ENCODE data around the gene PACS2.

PACS2 gene

GRCh38 chr14:105355049-105355575 lies 40.6 kb downstream of the PACS2 start:
- ATAC-seq, result no peak
- TF ChIP-seq ZFP3 (CRISPR knock-in tag; IDR thresholded peaks at IDR 0.05) (no peak), ZFP30 (CRISPR knock-in tag; IDR thresholded peaks at IDR 0.05) (no peak), OSR1 (CRISPR knock-in tag; IDR thresholded peaks at IDR 0.05) (no peak), TCF4 (CRISPR knock-in tag; IDR thresholded peaks at IDR 0.05; ENCODE audit: borderline replicate concordance) (no peak), ZNF8 (CRISPR knock-in tag; IDR thresholded peaks at IDR 0.05) (no peak), CSDC2 (CRISPR knock-in tag; IDR thresholded peaks at IDR 0.05) (no peak)
- TF ChIP-seq, protein P1, sequence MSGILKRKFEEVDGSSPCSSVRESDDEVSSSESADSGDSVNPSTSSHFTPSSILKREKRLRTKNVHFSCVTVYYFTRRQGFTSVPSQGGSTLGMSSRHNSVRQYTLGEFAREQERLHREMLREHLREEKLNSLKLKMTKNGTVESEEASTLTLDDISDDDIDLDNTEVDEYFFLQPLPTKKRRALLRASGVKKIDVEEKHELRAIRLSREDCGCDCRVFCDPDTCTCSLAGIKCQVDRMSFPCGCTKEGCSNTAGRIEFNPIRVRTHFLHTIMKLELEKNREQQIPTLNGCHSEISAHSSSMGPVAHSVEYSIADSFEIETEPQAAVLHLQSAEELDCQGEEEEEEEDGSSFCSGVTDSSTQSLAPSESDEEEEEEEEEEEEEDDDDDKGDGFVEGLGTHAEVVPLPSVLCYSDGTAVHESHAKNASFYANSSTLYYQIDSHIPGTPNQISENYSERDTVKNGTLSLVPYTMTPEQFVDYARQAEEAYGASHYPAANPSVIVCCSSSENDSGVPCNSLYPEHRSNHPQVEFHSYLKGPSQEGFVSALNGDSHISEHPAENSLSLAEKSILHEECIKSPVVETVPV (CRISPR knock-in tag; IDR thresholded peaks at IDR 0.05), result no peak
- TF ChIP-seq, protein P2, sequence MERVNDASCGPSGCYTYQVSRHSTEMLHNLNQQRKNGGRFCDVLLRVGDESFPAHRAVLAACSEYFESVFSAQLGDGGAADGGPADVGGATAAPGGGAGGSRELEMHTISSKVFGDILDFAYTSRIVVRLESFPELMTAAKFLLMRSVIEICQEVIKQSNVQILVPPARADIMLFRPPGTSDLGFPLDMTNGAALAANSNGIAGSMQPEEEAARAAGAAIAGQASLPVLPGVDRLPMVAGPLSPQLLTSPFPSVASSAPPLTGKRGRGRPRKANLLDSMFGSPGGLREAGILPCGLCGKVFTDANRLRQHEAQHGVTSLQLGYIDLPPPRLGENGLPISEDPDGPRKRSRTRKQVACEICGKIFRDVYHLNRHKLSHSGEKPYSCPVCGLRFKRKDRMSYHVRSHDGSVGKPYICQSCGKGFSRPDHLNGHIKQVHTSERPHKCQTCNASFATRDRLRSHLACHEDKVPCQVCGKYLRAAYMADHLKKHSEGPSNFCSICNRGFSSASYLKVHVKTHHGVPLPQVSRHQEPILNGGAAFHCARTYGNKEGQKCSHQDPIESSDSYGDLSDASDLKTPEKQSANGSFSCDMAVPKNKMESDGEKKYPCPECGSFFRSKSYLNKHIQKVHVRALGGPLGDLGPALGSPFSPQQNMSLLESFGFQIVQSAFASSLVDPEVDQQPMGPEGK (CRISPR knock-in tag; IDR thresholded peaks at IDR 0.05; ENCODE audit: borderline replicate concordance), result no peak

DNA sequence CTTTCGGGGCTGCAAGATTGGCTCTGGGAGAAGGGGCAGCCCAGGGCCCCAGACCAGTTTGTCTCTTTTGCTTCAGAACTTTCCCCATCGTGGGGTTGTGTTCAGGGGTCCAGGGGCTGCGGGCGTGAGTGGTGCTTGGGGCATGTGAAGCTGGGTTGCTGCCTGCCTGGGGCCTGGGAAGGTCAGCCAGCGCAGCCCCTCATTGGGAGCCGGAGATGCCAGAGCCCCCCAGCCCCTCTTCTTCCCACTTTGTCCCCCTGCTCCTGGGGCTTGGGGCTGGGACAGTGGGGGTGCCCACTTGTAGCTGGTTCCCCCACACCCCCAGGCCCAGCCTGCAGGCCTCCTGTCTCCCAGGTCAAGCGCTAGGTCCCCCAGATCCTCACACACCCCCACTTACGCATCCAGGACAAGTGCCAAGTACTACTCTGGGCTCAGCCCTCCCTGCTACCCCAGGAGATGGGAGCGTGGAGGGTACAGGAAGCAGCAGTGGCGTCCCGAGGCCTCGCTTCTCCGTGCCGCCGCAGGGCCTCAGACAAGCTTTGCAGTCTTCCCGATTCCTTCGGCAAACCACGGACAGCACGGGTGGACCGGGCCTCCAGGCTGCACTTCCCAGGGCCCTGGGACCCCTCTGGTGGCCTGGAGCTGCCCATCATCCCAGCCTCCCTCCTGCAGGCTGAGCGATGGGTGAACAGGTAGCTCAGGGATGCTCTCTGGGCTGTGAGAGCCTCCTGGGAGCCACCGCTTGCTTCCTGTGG lies 41.5 kb downstream of the PACS2 start:
- ATAC-seq, result no peak
- no peak for TF ChIP-seq ZFP3 (CRISPR knock-in tag; IDR thresholded peaks at IDR 0.05)
- TF ChIP-seq, protein P1 (CRISPR knock-in tag; IDR thresholded peaks at IDR 0.05), result no peak
- TF ChIP-seq POU6F1 (CRISPR knock-in tag; IDR thresholded peaks at IDR 0.05; ENCODE audit: borderline replicate concordance, low read depth), result no peak
- TF ChIP-seq ZNF8 (CRISPR knock-in tag; IDR thresholded peaks at IDR 0.05), result no peak
- no peak for TF ChIP-seq SNAI2 (CRISPR knock-in tag; IDR thresholded peaks at IDR 0.05)
- no peak for TF ChIP-seq CREB5 (CRISPR knock-in tag; IDR thresholded peaks at IDR 0.05; ENCODE audit: low read depth)
- no peak for TF ChIP-seq ZNF565 (CRISPR knock-in tag; conservative IDR thresholded peaks at IDR 0.05; ENCODE audit: low read depth)
- no peak for TF ChIP-seq TCF4 (CRISPR knock-in tag; IDR thresholded peaks at IDR 0.05; ENCODE audit: borderline replicate concordance)
- TF ChIP-seq PPARA (CRISPR knock-in tag; IDR thresholded peaks at IDR 0.05; ENCODE audit: borderline replicate concordance), result no peak
- TF ChIP-seq ARNTL (CRISPR knock-in tag; IDR thresholded peaks at IDR 0.05; ENCODE audit: borderline replicate concordance, low read depth), result no peak
- no peak for TF ChIP-seq ZC3H10 (CRISPR knock-in tag; IDR thresholded peaks at IDR 0.05)
- no peak for TF ChIP-seq CSDC2 (CRISPR knock-in tag; IDR thresholded peaks at IDR 0.05)
- TF ChIP-seq ZNF70 (CRISPR knock-in tag; IDR thresholded peaks at IDR 0.05), result no peak

- no peak for ATAC-seq
- no peak for TF ChIP-seq SNAI2 (CRISPR knock-in tag; IDR thresholded peaks at IDR 0.05)
- no peak for TF ChIP-seq CREB5 (CRISPR knock-in tag; IDR thresholded peaks at IDR 0.05; ENCODE audit: low read depth)
- TF ChIP-seq ZNF70 (CRISPR knock-in tag; IDR thresholded peaks at IDR 0.05), result no peak
- no peak for TF ChIP-seq ZFP3 (CRISPR knock-in tag; IDR thresholded peaks at IDR 0.05)
- TF ChIP-seq ZNF8 (CRISPR knock-in tag; IDR thresholded peaks at IDR 0.05), result no peak
- TF ChIP-seq ISL1 (CRISPR knock-in tag; IDR thresholded peaks at IDR 0.05), result no peak
- no peak for TF ChIP-seq ZC3H10 (CRISPR knock-in tag; IDR thresholded peaks at IDR 0.05)
- TF ChIP-seq GLIS3 (CRISPR knock-in tag; IDR thresholded peaks at IDR 0.05), result no peak
- TF ChIP-seq ESRRG (CRISPR knock-in tag; IDR thresholded peaks at IDR 0.05), result no peak
- no peak for TF ChIP-seq CSDC2 (CRISPR knock-in tag; IDR thresholded peaks at IDR 0.05)
- TF ChIP-seq ARNTL (CRISPR knock-in tag; IDR thresholded peaks at IDR 0.05; ENCODE audit: borderline replicate concordance, low read depth), result no peak
- TF ChIP-seq PPARA (CRISPR knock-in tag; IDR thresholded peaks at IDR 0.05; ENCODE audit: borderline replicate concordance), result no peak
- no peak for TF ChIP-seq RARB (CRISPR knock-in tag; IDR thresholded peaks at IDR 0.05)
- TF ChIP-seq ZNF565 (CRISPR knock-in tag; conservative IDR thresholded peaks at IDR 0.05; ENCODE audit: low read depth), result no peak
- TF ChIP-seq, protein P1 (CRISPR knock-in tag; IDR thresholded peaks at IDR 0.05), result no peak
- no peak for TF ChIP-seq TCF4 (CRISPR knock-in tag; IDR thresholded peaks at IDR 0.05; ENCODE audit: borderline replicate concordance)
- no peak for TF ChIP-seq ZFP30 (CRISPR knock-in tag; IDR thresholded peaks at IDR 0.05)
- TF ChIP-seq TSHZ2 (CRISPR knock-in tag; IDR thresholded peaks at IDR 0.05), result no peak
Measured at GRCh38 chr14:105356927-105357326, 42.4 kb downstream of the PACS2 start.
